Head of caudate nucleus (tissue), 42 donors: ENCODE measurements around the gene ANK3.

Experiments used
- DNase-seq, 42 donors: peaks; one replicate each; pipeline versions ENCODE4 v3.0.0 to v3.0.0-alpha.2; 2020 to 2021; ENCODE audit warnings: mixed read lengths in 7 of 42
- intact Hi-C: fragments of 100-400 bp; cut with DNase I; formaldehyde crosslinking; loops from one replicate; pipeline ENCODE4 v1.15.0; 2022

The ANK3 gene

GRCh38 chr10:60140651-60141632, 248.7 kb downstream of the ANK3 start:
- no peak for DNase-seq
- intact Hi-C loops: no loop called here

- no peak for DNase-seq
- intact Hi-C loops: no loop called here
Observed at GRCh38 chr10:60139798-60140566, 249.7 kb downstream of the ANK3 start.

- DNase-seq: no peak
- intact Hi-C loops: no loop called here
Observed at GRCh38 chr10:60139290-60139689, 250.4 kb downstream of the ANK3 start.

GRCh38 chr10:60138842-60139241, 250.8 kb downstream of the ANK3 start:
- no peak for DNase-seq
- intact Hi-C loops: no loop called here

GRCh38 chr10:60138026-60138425, 251.6 kb downstream of the ANK3 start:
- intact Hi-C loops: no loop called here
- no peak for DNase-seq

GRCh38 chr10:60137292-60137992, 252.2 kb downstream of the ANK3 start:
- intact Hi-C loops: no loop called here
- DNase-seq: no peak

- no peak for DNase-seq
- intact Hi-C loops: no loop called here
Observed at GRCh38 chr10:60135020-60135419, 254.7 kb downstream of the ANK3 start.

- intact Hi-C loops: no loop called here
Observed at GRCh38 chr10:60134548-60134947, 255.1 kb downstream of the ANK3 start.

GRCh38 chr10:60130130-60130579, 259.5 kb downstream of the ANK3 start:
- DNase-seq: no peak
- intact Hi-C loops: no loop called here

More at GRCh38 chr10:60134548-60134947, 255.1 kb downstream of the ANK3 start:
- DNase-seq: no peak

- DNase-seq: no peak
- intact Hi-C loops: no loop called here
Observed at GRCh38 chr10:60125895-60126294, 263.8 kb downstream of the ANK3 start.

GRCh38 chr10:60124536-60124935, 265.1 kb downstream of the ANK3 start:
- no peak for DNase-seq
- intact Hi-C loops: no loop called here

- no peak for DNase-seq
- intact Hi-C loops: no loop called here
Observed at GRCh38 chr10:60123668-60124067, 266.0 kb downstream of the ANK3 start.

GRCh38 chr10:60123172-60123571, 266.5 kb downstream of the ANK3 start:
- intact Hi-C loops: no loop called here
- no peak for DNase-seq

- DNase-seq: no peak
- intact Hi-C loops: no loop called here
Observed at GRCh38 chr10:60122190-60122589, 267.5 kb downstream of the ANK3 start.

GRCh38 chr10:60114765-60115586, 274.7 kb downstream of the ANK3 start:
- intact Hi-C loops: no loop called here

GRCh38 chr10:60110739-60111138, 278.9 kb downstream of the ANK3 start:
- intact Hi-C loops: no loop called here
- no peak for DNase-seq

More at GRCh38 chr10:60114765-60115586, 274.7 kb downstream of the ANK3 start:
- DNase-seq: peak in 4 of 42 donors; percentile 4 to 37 (median 21)

GRCh38 chr10:60107308-60107976, 282.2 kb downstream of the ANK3 start:
- intact Hi-C loops: loop anchor here (10.0 kb wide), 1 partner anchor 97 kb away; no protein-coding TSS in a partner anchor
- DNase-seq: no peak

GRCh38 chr10:60105295-60105695, 284.4 kb downstream of the ANK3 start:
- intact Hi-C loops: loop anchor here (10.0 kb wide), 1 partner anchor 100 kb away; no protein-coding TSS in a partner anchor
- DNase-seq: no peak
